ENCODE results near the gene TRPM3.

Gene TRPM3

GRCh38 chr9:71121275-71122021 lies at the start of gene TRPM3:
TRPM3 (minus strand) TSS chr9:71121621; CDS start chr9:71121354, 267 bp downstream.
- Histone ChIP-seq H3K9ac (ENCODE audit: low read length) (no peak within 1 kb of the TSS), H3F3A (ENCODE audit: insufficient read depth, low read length) (no peaks in the 10 kb centered on the region), H3K4me1 (ENCODE audit: low read length) (no peaks in the 10 kb centered on the region), H3K9me3 (replicated peaks; ENCODE audit: insufficient read depth, low read length) (no peaks in the 10 kb centered on the region), H3K4me3 (ENCODE audit: low read length) (no peak within 1 kb of the TSS), H3K27ac (ENCODE audit: low read length) (no peak within 1 kb of the TSS), H2AFZ (ENCODE audit: low read length) (no peak within 1 kb of the TSS), H3K79me2 (ENCODE audit: low read length) (no peaks in the 10 kb centered on the region), H3K9me2 (replicated peaks; ENCODE audit: insufficient read depth, low read length) (no peaks in the 10 kb centered on the region), H3K27me3 (replicated peaks; ENCODE audit: insufficient read depth, low read length) (no peaks in the 10 kb centered on the region), H4K20me1 (ENCODE audit: insufficient read depth, low read length) (no peaks in the 10 kb centered on the region), H3K36me3 (replicated peaks; ENCODE audit: insufficient read depth, low read length) (no peaks in the 10 kb centered on the region), H3K4me2 (ENCODE audit: low read depth, low read length) (no peak within 1 kb of the TSS)
- DNase-seq: no peak
- TF ChIP-seq CTCF (IDR thresholded peaks at IDR 0.05; ENCODE audit: low read length) (no peak), EZH2phosphoT487 (IDR thresholded peaks at IDR 0.05; ENCODE audit: low read length) (no peak), EZH2 (optimal IDR thresholded peaks at IDR 0.05; ENCODE audit: low read depth, low read length) (no peak)

GRCh38 chr9:71168418-71168817 lies 47.0 kb upstream of the TRPM3 start:
- Histone ChIP-seq H3K9me2 (replicated peaks; ENCODE audit: insufficient read depth, low read length) (no peaks in the 10 kb centered on the region), H3K9me3 (replicated peaks; ENCODE audit: insufficient read depth, low read length) (no peaks in the 10 kb centered on the region), H3K4me3 (ENCODE audit: low read length) (no peak overlapping the region), H3K4me2 (ENCODE audit: low read depth, low read length) (no peak overlapping the region), H4K20me1 (ENCODE audit: insufficient read depth, low read length) (no peaks in the 10 kb centered on the region), H3K27me3 (replicated peaks; ENCODE audit: insufficient read depth, low read length) (no peaks in the 10 kb centered on the region), H3K79me2 (ENCODE audit: low read length) (no peaks in the 10 kb centered on the region), H3K9ac (ENCODE audit: low read length) (no peak overlapping the region), H3K36me3 (replicated peaks; ENCODE audit: insufficient read depth, low read length) (no peaks in the 10 kb centered on the region), H2AFZ (ENCODE audit: low read length) (no peak overlapping the region), H3F3A (ENCODE audit: insufficient read depth, low read length) (no peaks in the 10 kb centered on the region), H3K27ac (ENCODE audit: low read length) (no peak overlapping the region), H3K4me1 (ENCODE audit: low read length) (no peaks in the 10 kb centered on the region)
- DNase-seq: no peak
- TF ChIP-seq EZH2phosphoT487 (IDR thresholded peaks at IDR 0.05; ENCODE audit: low read length): no peak
- no peak for TF ChIP-seq EZH2 (optimal IDR thresholded peaks at IDR 0.05; ENCODE audit: low read depth, low read length)
- TF ChIP-seq CTCF (IDR thresholded peaks at IDR 0.05; ENCODE audit: low read length): no peak

- Histone ChIP-seq H3K9me2 (replicated peaks; ENCODE audit: insufficient read depth, low read length) (no peaks in the 10 kb centered on the region), H3K4me2 (ENCODE audit: low read depth, low read length) (no peak overlapping the region), H3K79me2 (ENCODE audit: low read length) (no peaks in the 10 kb centered on the region), H3K4me1 (ENCODE audit: low read length) (no peaks in the 10 kb centered on the region), H3K27me3 (replicated peaks; ENCODE audit: insufficient read depth, low read length) (no peaks in the 10 kb centered on the region), H3K9ac (ENCODE audit: low read length) (no peak overlapping the region), H2AFZ (ENCODE audit: low read length) (no peak overlapping the region), H3K36me3 (replicated peaks; ENCODE audit: insufficient read depth, low read length) (no peaks in the 10 kb centered on the region), H3F3A (ENCODE audit: insufficient read depth, low read length) (no peaks in the 10 kb centered on the region), H4K20me1 (ENCODE audit: insufficient read depth, low read length) (no peaks in the 10 kb centered on the region), H3K27ac (ENCODE audit: low read length) (no peak overlapping the region), H3K4me3 (ENCODE audit: low read length) (no peak overlapping the region), H3K9me3 (replicated peaks; ENCODE audit: insufficient read depth, low read length) (no peaks in the 10 kb centered on the region)
- DNase-seq: no peak
- TF ChIP-seq CTCF (IDR thresholded peaks at IDR 0.05; ENCODE audit: low read length): no peak
- no peak for TF ChIP-seq EZH2phosphoT487 (IDR thresholded peaks at IDR 0.05; ENCODE audit: low read length)
- no peak for TF ChIP-seq EZH2 (optimal IDR thresholded peaks at IDR 0.05; ENCODE audit: low read depth, low read length)
These were observed 40.7 kb upstream of the TRPM3 start for GRCh38 chr9:71162126-71162525.
